Measurements from ENCODE around the gene SHOC1.
"Not testable (repeated sequence)": the region's sequence is repeated elsewhere in the genome, so short reads cannot be mapped to it uniquely, and the experiment has no call there.

The SHOC1 gene

DNA sequence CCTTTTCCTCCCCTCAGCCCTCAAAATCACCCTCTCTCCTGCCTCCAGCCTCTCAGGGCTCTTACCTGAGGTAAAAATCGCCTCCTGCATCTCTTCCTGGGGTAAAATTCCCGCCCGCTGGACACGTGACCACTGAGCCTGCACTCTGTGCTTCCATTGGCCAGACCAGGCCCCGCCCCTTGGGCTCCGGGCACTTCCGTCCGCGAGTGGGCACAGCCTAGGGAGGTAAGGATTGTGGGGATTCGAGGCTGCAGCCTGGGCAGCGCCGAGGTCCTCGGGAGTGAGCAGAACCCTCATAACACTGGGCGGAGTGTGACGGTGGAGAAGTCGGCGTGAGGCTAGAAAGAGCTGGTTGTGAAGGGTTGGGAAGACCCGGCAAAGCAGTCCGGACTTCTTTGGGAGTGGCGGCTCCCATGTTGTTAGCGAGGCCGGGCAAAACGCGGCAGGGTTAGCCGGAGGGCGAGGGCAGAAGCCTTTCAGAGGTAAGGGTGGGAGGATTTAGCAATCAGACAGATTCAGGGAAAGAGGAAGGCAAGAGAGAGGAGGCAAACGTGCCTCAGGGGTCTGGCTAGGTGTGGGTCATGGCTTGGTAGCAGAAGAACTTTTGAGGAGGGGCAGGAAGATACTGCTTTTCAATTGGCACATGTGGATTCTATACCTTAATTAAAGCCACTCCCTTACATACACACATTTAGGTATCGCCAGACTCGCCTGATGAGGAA is at the start of gene SHOC1:
SHOC1 (minus strand) TSS at position 103 of the 722 bp plus-strand sequence. CDS start 3,519 bp downstream, outside the sequence.
- no peak for DNase-seq (ENCODE audit: low read depth in 2 of 2)

DNA sequence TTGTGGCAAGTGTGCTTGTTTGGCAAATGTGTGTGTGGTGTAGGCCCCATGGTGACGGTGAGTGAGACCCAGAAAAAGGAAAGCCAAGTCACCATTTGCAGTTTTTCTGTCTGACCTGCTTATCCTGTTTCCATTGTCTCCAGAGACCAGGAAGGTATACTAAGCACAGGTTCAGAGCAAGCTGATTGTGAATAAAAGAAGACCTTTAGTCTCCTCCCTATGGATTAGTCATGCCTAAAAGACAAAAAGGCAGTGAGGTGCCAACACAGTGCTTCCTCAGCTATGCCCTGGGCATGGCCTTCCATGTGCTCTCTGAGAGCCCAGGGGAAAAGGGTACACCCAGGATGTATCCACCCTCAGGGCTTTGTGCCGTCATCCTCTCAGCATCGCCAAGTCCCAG is 49.2 kb upstream of the SHOC1 start:
- DNase-seq (ENCODE audit: low read depth in 2 of 2), result no peak

DNA sequence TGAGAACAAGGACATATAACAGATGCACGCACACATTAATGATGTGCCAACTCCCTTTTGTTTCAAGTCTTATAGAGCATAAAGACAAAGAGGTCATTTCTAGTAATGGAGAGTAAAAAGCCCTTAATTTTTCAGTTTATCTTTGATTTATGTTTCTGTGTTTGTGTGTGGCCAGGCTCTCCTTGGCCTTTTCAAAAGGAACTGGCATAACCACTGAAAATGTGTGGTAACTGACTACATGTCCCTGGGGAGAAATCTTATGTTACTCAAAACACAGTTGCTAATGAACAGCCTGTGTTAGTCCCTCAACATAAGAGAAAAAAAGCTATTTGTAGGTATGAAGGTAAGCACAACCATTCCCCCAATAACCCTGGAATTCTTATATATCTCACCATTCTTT is 47.6 kb upstream of the SHOC1 start:
- DNase-seq (ENCODE audit: low read depth in 2 of 2), result no peak

DNA sequence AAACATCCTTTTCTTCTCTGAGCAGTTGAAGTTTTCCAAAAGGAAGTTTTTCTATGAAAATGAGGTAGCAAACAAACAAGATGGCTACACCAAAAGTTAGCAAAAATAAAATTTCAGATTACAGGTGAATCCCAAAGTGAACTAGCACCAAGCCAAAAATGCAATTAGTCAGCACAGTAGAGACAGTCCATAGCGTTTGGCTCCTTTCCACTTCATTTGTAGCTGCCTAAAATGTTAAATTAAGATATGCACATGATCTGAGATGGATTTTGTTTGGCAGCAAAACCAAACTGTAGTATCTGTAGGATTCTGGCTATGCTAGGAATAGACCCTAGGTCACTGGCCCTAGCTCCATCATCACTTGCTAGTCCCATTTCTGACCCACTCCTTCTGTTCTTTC is 45.7 kb upstream of the SHOC1 start:
- DNase-seq (ENCODE audit: low read depth in 2 of 2), result no peak

DNA sequence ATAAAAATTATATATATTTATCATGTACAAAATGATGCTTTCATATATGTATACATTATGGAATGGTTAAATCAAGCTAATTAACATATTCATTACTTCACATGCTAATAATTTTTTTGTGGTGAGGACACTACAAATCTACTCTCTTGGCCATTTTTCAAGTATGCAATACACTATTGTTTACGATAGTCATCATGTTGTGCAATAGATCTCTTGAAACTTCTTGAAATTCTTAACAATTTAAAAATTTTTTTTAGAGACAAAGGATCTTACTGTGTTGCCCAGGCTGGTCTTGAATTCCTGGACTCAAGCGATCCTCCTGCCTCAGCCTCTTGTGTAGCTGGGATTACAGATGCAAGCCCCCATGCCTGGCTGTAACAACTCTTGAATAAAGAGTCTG is 45.2 kb upstream of the SHOC1 start:
- no peak for DNase-seq (ENCODE audit: low read depth in 2 of 2)

DNA sequence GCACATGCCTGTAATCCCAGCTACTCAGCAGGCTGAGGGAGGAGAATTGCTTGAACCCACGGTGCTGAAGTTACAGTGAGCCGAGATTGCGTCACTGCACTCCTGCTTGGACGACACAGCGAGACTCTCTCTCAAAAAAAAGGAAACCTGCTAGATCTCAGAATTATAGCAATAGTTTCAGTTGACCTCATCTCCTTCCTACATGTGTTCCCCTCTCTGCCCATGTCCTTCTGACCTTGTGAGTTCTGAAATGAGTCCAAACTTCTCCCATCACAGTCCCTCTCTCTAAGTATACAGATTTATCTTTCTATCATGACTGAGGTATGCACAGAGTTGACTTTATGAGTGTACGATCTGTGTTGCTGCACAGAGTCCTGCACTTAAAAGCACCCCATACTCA is 44.6 kb upstream of the SHOC1 start:
- no peak for DNase-seq (ENCODE audit: low read depth in 2 of 2)

DNA sequence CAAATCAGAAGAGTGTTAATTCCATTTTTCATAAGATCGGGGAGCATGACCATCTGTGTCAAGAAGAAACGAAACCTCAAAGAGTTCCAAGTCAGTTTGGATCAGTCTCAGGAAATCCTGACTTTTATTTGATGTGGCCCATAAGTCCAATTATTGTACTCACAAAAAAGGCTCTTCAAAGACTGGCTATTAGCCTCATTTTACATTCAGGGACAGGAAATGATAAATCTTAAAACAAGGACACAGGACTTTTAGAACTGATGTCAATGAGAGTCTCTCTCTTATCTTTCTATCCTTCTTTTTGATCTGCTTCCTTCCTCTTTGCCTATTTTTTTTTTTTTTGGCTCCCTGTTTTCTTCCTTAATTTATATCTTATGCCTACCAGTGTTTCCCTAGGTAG is 43.7 kb upstream of the SHOC1 start:
- DNase-seq (ENCODE audit: low read depth in 2 of 2), result no peak

DNA sequence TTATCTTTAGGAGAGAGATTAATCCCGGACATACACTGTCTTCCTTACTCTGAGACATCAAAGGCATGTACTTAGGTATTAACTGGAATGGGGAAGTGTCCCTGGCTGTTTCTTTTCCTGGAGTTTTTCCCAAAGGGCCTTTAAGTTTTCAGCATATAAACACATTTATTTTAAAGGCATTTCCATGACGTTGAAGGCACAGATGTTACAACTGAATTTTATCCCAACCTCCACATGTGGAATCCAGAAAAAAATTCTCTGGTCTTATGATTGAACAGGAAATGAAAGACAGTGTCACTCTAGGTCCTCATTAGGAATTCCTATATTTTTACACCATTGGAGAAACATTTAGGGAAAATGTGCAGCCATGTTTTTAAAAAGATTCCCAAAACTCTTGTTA is 41.6 kb upstream of the SHOC1 start:
- no peak for DNase-seq (ENCODE audit: low read depth in 2 of 2)

DNA sequence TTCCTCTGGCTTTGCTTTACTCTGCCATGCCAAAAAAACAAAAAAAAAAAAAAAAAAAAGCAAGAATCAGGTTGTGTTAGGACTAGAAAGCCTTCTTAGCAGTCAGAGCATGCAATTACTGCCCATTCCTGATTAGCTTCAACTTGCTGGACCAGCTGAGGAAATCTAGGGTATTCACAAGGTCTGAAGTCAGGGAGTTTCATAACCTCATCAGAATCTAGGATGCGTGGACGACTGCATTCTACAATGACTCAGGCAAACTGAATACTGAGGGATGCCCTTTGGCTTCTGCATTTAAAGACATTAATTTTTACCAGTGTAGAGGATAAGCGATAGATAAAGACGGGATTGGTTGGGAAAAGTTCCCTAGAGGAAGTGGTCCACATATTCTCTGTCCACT is 39.2 kb upstream of the SHOC1 start:
- DNase-seq (ENCODE audit: low read depth in 2 of 2), result no peak

DNA sequence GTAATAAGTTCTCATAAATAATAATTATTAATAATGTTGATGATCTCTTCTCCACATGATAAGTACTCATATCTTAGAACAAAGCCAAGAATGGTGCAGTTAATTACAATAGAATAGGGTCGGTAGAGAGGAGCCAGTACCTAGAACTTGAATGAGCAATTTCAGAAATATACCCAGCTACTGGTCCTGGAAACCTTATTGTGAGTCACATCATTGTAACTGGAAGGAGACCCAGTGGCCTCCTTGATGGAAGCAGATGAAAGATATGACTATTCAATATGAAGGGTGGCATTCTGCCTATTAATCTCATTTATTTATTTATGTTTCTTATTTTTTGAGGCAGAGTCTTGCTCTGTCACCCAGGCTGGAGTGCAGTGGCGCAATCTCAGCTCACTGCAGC is 37.7 kb upstream of the SHOC1 start:
- no peak for DNase-seq (ENCODE audit: low read depth in 2 of 2)

DNA sequence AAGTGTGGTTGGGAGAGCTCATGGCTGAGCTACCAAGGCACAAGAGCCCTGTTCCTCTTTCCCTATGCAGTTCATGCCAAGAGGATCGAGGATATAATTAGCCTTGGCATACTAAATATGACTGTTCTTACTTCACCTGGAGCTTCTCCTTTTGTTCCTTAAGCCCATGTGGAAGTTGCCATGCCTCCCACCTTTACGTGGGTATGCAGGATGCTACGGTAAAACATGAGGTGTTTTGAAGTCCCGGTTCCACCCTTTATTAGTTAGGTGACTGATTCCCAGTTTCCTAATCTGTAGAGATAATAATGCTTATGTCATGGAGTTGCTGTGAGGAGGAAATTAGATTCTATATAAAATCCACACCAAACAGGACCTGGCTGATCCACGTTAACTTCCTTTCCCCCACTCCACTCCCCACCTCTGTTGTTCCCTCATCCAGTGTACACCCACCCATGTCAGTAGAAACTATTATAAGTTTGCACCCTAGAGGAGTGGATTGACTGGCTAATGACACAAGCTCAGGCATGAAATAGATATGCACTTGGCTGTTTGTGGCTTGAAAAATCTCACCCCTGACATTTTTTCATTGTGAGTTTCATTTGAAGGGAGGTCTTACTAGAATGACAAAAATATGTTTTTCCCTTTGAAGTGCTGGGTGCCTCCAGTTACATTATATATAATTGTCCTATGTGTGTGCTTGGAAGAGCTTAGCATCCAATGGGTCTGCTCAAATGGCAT is 36.8 kb upstream of the SHOC1 start:
- no peak for DNase-seq (ENCODE audit: low read depth in 2 of 2)

DNA sequence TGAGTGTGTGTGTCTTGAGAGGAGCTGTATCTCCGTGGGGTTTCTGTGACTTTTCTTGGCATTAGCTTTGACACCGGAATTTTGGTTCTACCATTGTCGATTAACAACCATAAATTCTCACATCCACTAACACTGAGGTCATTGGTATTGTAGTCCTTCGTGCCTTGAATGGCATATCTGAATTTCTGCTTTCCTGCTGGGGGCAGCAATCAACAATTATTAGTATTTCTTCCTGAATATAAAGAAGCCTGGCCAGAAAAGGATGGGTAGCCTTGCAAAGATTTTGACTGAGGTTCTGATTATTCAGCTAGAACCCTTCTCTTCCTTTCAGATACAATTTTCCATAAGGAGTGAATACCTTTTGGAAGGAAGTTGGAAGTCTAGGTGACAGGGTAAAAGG is 33.5 kb upstream of the SHOC1 start:
- DNase-seq (ENCODE audit: low read depth in 2 of 2), result no peak

DNA sequence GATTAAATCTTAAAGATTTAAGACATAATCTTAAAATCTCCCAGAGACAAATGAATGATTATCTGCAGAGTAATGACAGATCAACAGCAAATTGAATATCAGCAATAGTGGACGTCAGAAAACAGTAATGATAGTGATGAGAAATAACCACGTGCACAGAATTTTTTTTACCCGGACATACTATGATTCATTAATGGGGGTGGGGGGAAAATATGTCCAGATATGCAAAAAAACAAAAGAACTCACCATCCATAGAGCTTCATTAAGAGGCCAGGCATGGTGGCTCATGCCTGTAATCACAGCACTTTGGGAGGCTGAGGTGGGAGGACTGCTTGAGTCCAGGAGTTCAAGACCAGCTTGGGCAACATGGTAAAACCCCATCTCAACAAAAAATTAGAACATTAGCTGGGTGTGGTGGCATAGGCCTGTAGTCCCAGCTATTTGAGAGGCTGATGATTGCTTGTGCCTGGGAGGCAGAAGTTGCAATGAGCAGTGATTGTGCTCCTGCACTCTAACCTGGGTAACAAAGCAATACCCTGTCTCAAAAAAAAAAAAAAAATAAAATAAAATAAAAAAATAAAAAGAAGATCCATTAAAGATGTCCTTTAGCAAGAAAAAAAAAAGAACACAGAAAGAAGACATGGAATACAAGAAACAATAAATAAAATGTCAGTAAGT is 30.9 kb upstream of the SHOC1 start:
- DNase-seq (ENCODE audit: low read depth in 2 of 2), result no peak

DNA sequence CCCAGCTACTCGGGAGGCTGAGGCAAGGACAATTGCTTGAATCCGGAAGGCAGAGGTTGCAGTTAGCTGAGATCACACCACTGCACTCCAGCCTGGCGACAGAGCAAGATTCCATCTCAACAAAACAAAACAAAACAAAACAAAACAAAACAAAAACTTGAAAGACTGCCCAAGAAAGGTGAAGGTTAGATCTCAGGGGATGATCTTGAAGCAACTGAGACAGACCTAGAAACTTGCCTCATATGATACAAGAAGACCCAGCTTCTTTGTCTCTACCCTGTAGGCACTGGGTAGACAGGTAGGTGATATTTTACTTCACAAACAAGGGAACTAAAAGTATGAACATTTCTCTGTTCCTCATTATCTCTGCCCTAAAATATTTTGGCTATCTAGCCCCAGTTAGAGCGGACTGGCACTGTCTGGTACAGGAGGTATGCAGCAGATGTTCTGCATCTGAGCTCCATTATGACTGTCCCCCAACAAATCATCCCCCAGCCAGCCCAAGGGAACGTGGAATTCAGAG is 26.3 kb upstream of the SHOC1 start:
- no peak for DNase-seq (ENCODE audit: low read depth in 2 of 2)

DNA sequence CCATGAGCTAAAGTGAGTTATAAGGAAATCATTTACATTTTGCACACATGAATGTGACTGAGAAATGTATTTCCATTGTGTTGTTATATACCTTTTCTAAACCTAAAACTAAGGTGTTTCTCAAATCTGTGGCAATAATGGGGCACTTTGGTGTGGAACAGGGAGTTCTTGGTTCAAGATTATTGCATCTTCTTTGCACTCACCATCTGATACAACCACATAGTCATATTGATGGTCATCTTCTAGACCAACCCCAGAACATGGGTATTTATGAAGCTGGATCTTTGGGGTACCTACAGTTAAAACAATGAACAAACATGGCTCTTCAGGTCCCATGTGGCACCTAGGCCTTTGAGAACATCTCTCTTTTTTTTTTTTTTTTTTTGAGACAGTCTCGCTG is 24.6 kb upstream of the SHOC1 start:
- no peak for DNase-seq (ENCODE audit: low read depth in 2 of 2)

DNA sequence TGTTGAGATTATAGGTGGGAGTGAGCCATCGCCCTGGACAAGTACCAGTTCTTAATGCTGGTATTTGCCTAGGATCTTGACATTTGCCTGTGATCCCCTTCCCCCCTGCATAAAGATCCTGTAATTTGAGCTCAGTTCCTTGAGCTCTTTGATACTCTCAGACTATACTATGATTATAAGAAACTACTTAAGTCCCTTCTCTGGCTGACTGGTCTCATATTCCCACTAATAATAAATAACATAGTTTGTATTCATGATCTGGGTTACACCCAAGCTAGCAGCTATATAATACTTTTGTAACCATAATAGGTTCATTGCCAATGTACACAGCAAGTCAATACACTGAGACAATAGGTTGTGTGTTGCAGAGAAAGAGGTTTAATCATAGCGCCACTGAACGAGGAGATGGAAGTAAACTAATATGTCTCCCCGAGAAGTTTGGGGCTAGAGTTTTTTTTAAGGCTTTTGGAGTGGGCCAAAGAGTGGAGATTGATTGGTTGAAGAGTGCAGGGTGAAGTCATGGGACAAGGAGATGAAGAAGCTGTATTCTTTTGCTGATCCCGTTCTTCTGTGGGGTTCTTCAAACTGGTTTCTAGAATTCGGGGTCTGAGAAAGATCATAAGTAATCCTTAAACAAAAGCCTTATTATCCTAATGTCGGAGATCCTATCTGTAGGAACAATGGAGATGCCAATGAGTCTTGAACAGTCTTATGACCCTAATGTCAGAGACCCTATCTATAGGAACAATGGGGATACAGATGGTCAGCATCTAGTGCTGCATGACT is 20.7 kb upstream of the SHOC1 start:
- no peak for DNase-seq (ENCODE audit: low read depth in 2 of 2)

DNA sequence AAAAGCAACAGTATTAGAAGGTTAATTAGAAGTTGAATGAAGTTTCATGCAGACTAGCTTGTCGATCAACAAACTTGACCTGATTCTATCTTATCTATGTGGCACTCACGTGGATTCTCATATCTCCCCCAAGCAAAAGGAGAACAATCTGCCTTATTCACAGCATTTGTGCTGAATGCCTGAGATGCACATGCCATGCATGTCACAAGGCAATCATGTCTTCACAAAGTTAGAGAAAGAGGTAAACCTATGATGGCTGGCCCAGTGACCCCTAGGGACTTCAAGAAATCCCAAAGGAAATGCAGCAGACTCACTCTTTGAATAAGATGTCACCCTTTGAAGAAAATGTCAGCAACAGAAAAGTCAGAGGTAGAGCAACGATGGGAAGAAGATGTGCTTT is 17.6 kb upstream of the SHOC1 start:
- DNase-seq (ENCODE audit: low read depth in 2 of 2), result no peak

DNA sequence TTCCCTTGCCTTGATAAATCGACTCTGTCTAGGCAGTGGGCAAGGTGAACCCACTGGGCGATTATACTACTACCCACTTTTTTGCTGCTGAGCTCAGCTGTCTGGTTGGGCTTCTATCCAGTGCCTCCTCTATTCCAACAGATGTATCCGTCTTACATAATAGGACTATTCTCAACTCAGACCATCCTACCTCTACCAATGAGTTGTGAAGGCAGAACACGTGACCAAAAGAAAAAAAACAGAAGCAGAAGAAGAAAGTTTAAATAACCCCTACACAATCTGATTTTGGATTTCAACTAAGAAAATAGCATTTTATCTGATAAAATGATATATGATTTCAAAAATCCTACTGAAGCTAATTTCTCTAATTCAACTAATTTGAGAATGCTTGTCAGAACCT is 16.2 kb upstream of the SHOC1 start:
- DNase-seq (ENCODE audit: low read depth in 2 of 2), result no peak

DNA sequence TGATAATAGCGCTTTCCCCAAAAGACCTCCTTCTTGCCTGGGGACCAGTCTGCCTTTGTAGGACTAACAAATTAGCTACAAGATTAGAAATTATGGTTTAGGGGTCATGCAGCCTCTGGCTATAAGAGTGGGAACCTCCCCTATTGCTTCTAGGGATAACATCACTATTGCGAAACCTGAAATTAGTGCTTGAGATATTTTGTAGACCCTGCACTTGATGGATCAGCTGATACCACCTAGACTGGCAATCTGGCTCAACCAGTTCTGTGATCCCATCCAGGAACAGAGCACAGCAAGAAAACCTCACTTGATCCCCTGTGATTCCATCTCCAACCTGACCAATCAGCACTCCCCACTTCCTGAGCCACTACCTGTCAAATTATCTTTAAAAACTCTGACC is 15.7 kb upstream of the SHOC1 start:
- DNase-seq (ENCODE audit: low read depth in 2 of 2), result not testable (repeated sequence)

DNA sequence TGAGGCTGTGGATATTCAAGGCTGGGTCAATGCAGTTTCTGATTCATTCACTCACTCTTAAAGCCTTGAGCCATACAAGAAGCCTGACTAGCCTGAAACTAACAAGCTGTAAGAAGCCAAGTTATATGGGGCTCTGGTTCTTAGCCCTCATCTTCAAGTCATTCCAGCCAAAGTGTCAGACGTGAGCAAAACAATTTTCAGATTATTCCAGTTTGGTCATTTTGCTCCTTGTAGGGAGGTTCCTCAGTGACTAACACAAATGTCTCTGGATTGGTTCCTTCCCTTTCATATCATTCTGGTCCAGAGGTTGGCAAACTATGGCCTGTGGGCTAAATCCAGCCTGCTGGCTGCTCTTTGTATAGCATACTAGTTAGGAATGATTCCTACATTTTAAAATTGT is 12.5 kb upstream of the SHOC1 start:
- no peak for DNase-seq (ENCODE audit: low read depth in 2 of 2)

DNA sequence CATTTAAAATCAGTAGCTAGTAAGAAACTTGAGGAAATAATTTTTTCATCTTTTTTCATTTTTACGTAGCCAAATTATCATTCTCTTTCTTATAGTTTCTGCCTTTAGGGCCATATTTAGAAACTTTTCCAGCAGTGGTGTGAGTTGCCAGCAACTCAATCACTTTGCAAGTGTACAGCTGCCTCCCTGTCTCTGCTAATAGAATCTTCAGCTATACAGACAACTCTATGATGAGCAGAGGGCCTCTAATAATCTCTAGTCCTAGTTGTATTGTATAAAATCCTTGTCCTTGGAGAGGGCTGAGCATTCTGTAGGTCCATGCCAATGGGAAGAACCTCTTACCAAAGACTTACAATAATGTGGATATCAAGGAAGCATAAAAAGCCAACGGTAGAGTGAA is 11.5 kb upstream of the SHOC1 start:
- no peak for DNase-seq (ENCODE audit: low read depth in 2 of 2)

DNA sequence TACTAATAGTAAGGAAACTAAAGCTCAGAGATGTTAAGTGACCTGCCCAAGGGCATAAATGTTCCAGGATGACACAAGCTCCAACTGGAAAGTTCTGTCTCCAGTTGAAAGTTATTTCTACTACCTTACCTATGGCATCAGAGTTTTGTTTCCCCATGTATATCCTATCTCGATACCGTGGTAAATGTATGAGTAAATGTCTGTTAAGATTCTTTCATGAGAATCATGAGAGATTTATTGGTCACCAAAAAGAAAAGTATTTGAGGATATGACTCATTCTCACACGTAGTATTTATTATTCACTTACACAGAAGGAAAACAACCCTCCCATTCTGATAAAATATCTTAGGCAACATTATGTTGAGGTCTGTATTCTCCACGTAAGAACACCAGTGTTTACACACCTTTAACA is 11.1 kb upstream of the SHOC1 start:
- no peak for DNase-seq (ENCODE audit: low read depth in 2 of 2)

All from stimulated activated CD4-positive, alpha-beta T cell treated with anti-CD3 and anti-CD28 coated beads, Interleukin-15, amount 100 ng/mL, for 48 hours (primary cell).